Right renal pelvis (tissue), 4 donors: ENCODE data around the gene RARA. TPM values are rescaled to one million over a fixed set of nuclear protein-coding genes. Genes with fewer than 3 reads are reported as not detected.

Experiments
- polyA plus RNA-seq, 4 donors: library from polyadenylated mRNA; unstranded; fragments of 120-200 nt; gene quantifications; one replicate each; pipeline ENCODE4 v1.2.1, GENCODE V29; 2013; ENCODE audit not compliant: insufficient read length in 4 of 4

RARA gene
- polyA plus RNA-seq, 4 donors, result 36.1 to 39.1 (median 38.5) TPM

Other genes starting within 250 kb of the RARA start
- 10 to 100 TPM; 51.1 to 56.7 (median 55.3) TPM for gene THRA, start 246.2 kb upstream of the RARA start, polyA plus RNA-seq
- gene NR1D1, start 208.6 kb upstream of the RARA start, polyA plus RNA-seq, result 1 to 10 TPM; 3.5 to 4.4 (median 4.1) TPM
- 100 to 1,000 TPM; 137 to 189 (median 172) TPM for gene MSL1, start 187.2 kb upstream of the RARA start, polyA plus RNA-seq
- gene CASC3, start 168.6 kb upstream of the RARA start, polyA plus RNA-seq, result 100 to 1,000 TPM in 3 of 4 donors, 10 to 100 TPM in 1; 94.8 to 113 (median 102) TPM
- 10 to 100 TPM in 2 of 4 donors, 1 to 10 TPM in 2; 6.6 to 10.5 (median 9.6) TPM for gene RAPGEFL1, start 131.7 kb upstream of the RARA start, polyA plus RNA-seq
- 10 to 100 TPM; 29.4 to 32.0 (median 31.8) TPM for gene WIPF2, start 89.9 kb upstream of the RARA start, polyA plus RNA-seq
- 10 to 100 TPM; 21.9 to 24.5 (median 24.3) TPM for gene CDC6, start 21.3 kb upstream of the RARA start, polyA plus RNA-seq
- under 1 TPM in 2 of 4 donors, not detected in 2; 0.14 to 0.18 TPM for gene GJD3, start 55.6 kb downstream of the RARA start, polyA plus RNA-seq
- gene TOP2A, start 108.7 kb downstream of the RARA start, polyA plus RNA-seq, result 100 to 1,000 TPM; 164 to 196 (median 176) TPM
- gene IGFBP4, start 134.3 kb downstream of the RARA start, polyA plus RNA-seq, result 100 to 1,000 TPM; 338 to 424 (median 366) TPM
- gene TNS4, start 192.4 kb downstream of the RARA start, polyA plus RNA-seq, result under 1 TPM in 2 of 4 donors, not detected in 2; 0.14 TPM